Body of pancreas (tissue), 4 donors: ENCODE data around the gene OTUB2. TPM values are rescaled to one million over a fixed set of nuclear protein-coding genes. Genes with fewer than 3 reads are reported as not detected.

Experiments
- ATAC-seq: fragments of 150-250 bp; one replicate; pipeline ENCODE4 v1.9.1; 2016
- DNase-seq, 4 donors: peaks; one replicate each; pipeline ENCODE4 v3.0.0-alpha.2; 2019
- H3K27ac ChIP-seq, 4 donors: fragments of 200-600 bp; sonication (generic); 1 replicate in 3 of 4; 2 replicates in 1 of 4; pipeline versions ENCODE4 v1.5.1 to v1.6.1; 2016 to 2019; ENCODE audit warnings: mild to moderate bottlenecking in 1 of 4, mixed read lengths in 1 of 4, moderate library complexity in 1 of 4
- H3K27me3 ChIP-seq, 2 donors: fragments of 200-600 bp; sonication (generic); one replicate each; pipeline ENCODE4 v1.6.0; 2016; ENCODE audit warnings: mild to moderate bottlenecking in 1 of 2
- H3K36me3 ChIP-seq, 2 donors: fragments of 200-600 bp; sonication (generic); replicated peaks in 1 of 2; 2 replicates each; pipeline ENCODE4 v1.5.1; 2016; ENCODE audit warnings: low read depth in 2 of 2; ENCODE audit not compliant: insufficient read depth in 1 of 2
- H3K4me1 ChIP-seq: fragments of 200-600 bp; sonication (generic); one replicate; pipeline ENCODE4 v1.6.0; 2016
- H3K4me3 ChIP-seq, 2 donors: fragments of 200-600 bp; sonication (generic); 1 replicate in 1 of 2; 2 replicates in 1 of 2; pipeline ENCODE4 v1.5.1; 2016 to 2019
- H3K9me3 ChIP-seq, 3 donors: fragments of 200-600 bp; sonication (generic); 1 replicate in 2 of 3; 2 replicates in 1 of 3; pipeline ENCODE4 v1.5.1; 2016
- CTCF ChIP-seq, 7 experiments: fragments of 450-650 bp in 4 of 7; fragments of 200-600 bp in 3 of 7; sonication (generic) in 3 of 7; IDR thresholded peaks; one replicate each; pipeline ENCODE4 v1.5.1; 2016 to 2019; ENCODE audit warnings: antibody characterized with exemption in 7 of 7
- POLR2A ChIP-seq, 3 donors: fragments of 450-650 bp; IDR thresholded peaks; one replicate each; pipeline ENCODE4 v1.6.1; 2016; ENCODE audit warnings: antibody characterized with exemption in 3 of 3, mild to moderate bottlenecking in 2 of 3
- WGBS, 2 donors: methylation state at CpG; one replicate each; pipeline ENCODE4 v1.1.5; 2017; 5-methylcytosine and 5-hydroxymethylcytosine counted together
- intact Hi-C: fragments of 100-400 bp; cut with DNase I; formaldehyde crosslinking; loops from one replicate; pipeline ENCODE4 v1.15.1; 2023
- total RNA-seq, 2 donors: library from RNA; depleted of rRNA; stranded (reverse); fragments of >200 nt; gene quantifications; one replicate each; pipeline ENCODE4 v1.1.0, GENCODE V29; 2016

Gene OTUB2
- total RNA-seq = 1 to 10 TPM in 1 of 2 donors, under 1 TPM in 1; 0.33 to 1.8 TPM

- Histone ChIP-seq H3K27ac (no peak within 1 kb of the TSS), H3K4me1 (peaks cover 13% of the 10 kb centered on the region), H3K9me3 (no peaks in the 10 kb centered on the region), H3K36me3 (no peaks in the 10 kb centered on the region), H3K27me3 (no peaks in the 10 kb centered on the region), H3K4me3 (peak within 1 kb of the TSS; percentile 26 to 69)
- 0 to 1% methylated on average over 10 to 57 of the region's 74 CpGs for WGBS, 2 donors
- DNase-seq (peak; percentile 97 to 98 (median 98)), ATAC-seq (peak; percentile 100)
- TF ChIP-seq CTCF (IDR thresholded peaks at IDR 0.05) (no peak), POLR2A (IDR thresholded peaks at IDR 0.05) (no peak)
- intact Hi-C loops = no loop called here
Observed at GRCh38 chr14:94026173-94026888, at the start of gene OTUB2. TSS of gene OTUB2 (plus strand) at chr14:94026340. CDS start at chr14:94026538, 198 bp downstream.

GRCh38 chr14:93976477-93977057 lies 49.6 kb upstream of the OTUB2 start, which contains the start of gene ASB2:
TSS of gene ASB2 (minus strand) at chr14:93976570. CDS start at chr14:93964539, 12,031 bp downstream.
- Histone ChIP-seq H3K9me3 (no peaks in the 10 kb centered on the region), H3K36me3 (no peaks in the 10 kb centered on the region), H3K27ac (no peak within 1 kb of the TSS), H3K4me1 (no peaks in the 10 kb centered on the region), H3K4me3 (no peak within 1 kb of the TSS), H3K27me3 (no peaks in the 10 kb centered on the region)
- DNase-seq (no peak), ATAC-seq (no peak)
- no peak for TF ChIP-seq POLR2A (IDR thresholded peaks at IDR 0.05)
- TF ChIP-seq CTCF (IDR thresholded peaks at IDR 0.05) = no peak
- 37 to 54% methylated on average over 12 of the region's 12 CpGs for WGBS, 2 donors
- intact Hi-C loops = no loop called here

- H3K4me3 ChIP-seq = no peak overlapping the region
- no peak for ATAC-seq
- no peak overlapping the region for H3K27ac ChIP-seq
- TF ChIP-seq CTCF (IDR thresholded peaks at IDR 0.05) (no peak), POLR2A (IDR thresholded peaks at IDR 0.05) (no peak)
- no peaks in the 10 kb centered on the region for H3K9me3 ChIP-seq
- H3K4me1 ChIP-seq = no peaks in the 10 kb centered on the region
- intact Hi-C loops = no loop called here
- DNase-seq = no peak
- H3K36me3 ChIP-seq = no peaks in the 10 kb centered on the region
- no peaks in the 10 kb centered on the region for H3K27me3 ChIP-seq
- 76 to 80% methylated on average over 5 of the region's 5 CpGs for WGBS, 2 donors
Observed at GRCh38 chr14:93977171-93977570, 49.0 kb upstream of the OTUB2 start.

GRCh38 chr14:93977790-93978581 lies 48.2 kb upstream of the OTUB2 start:
- no peak for ATAC-seq
- no peak for TF ChIP-seq POLR2A (IDR thresholded peaks at IDR 0.05)
- no peak for TF ChIP-seq CTCF (IDR thresholded peaks at IDR 0.05)
- intact Hi-C loops = no loop called here
- no peaks in the 10 kb centered on the region for H3K4me1 ChIP-seq
- WGBS, 2 donors = 79 to 84% methylated on average over 11 of the region's 11 CpGs
- H3K4me3 ChIP-seq = no peak overlapping the region
- H3K27me3 ChIP-seq = no peaks in the 10 kb centered on the region
- H3K27ac ChIP-seq = no peak overlapping the region
- H3K9me3 ChIP-seq = no peaks in the 10 kb centered on the region
- H3K36me3 ChIP-seq = no peaks in the 10 kb centered on the region
- no peak for DNase-seq
